Transverse colon (tissue), 4 donors: ENCODE results near the gene RAB4B. TPM values are rescaled to one million over a fixed set of nuclear protein-coding genes. Genes with fewer than 3 reads are reported as not detected.
A peak's percentile ranks its signal among the peaks of the same experiment; 100 is the strongest.

Experiments
- DNase-seq: peaks from one replicate; pipeline ENCODE4 v3.0.0-alpha.2; 2019
- H3K27ac ChIP-seq, 4 donors: fragments of 200-600 bp; sonication (generic); 2 replicates each; pipeline ENCODE4 v1.5.1; 2016 to 2018; ENCODE audit warnings: inconsistent platforms in 4 of 4
- H3K27me3 ChIP-seq: fragments of 200-600 bp; sonication (generic); 2 replicates; pipeline ENCODE4 v1.5.1; 2017; ENCODE audit warnings: inconsistent platforms
- H3K36me3 ChIP-seq, 4 donors: fragments of 200-600 bp; sonication (generic); 2 replicates each; pipeline ENCODE4 v1.5.1; 2017 to 2019; ENCODE audit warnings: inconsistent platforms in 4 of 4
- H3K4me1 ChIP-seq, 4 donors: fragments of 200-600 bp; sonication (generic); 2 replicates each; pipeline ENCODE4 v1.5.1; 2017 to 2020; ENCODE audit warnings: inconsistent platforms in 4 of 4
- H3K4me3 ChIP-seq, 4 donors: fragments of 200-600 bp; sonication (generic); 1 replicate in 1 of 4; 2 replicates in 3 of 4; pipeline versions ENCODE4 v1.5.1 to v1.6.1; 2017 to 2019; ENCODE audit warnings: inconsistent platforms in 4 of 4
- H3K9me3 ChIP-seq, 2 donors: fragments of 200-600 bp; sonication (generic); 2 replicates each; pipeline ENCODE4 v1.5.1; 2017 to 2019; ENCODE audit warnings: inconsistent platforms in 2 of 2
- EP300 ChIP-seq: sonication (generic); formaldehyde crosslinking; IDR thresholded peaks from one replicate; pipeline ENCODE4 v1.6.1; 2017; ENCODE audit warnings: antibody characterized with exemption, low read depth
- POLR2A ChIP-seq: fragments of 450-650 bp; IDR thresholded peaks from one replicate; pipeline ENCODE4 v1.6.1; 2016; ENCODE audit warnings: antibody characterized with exemption, mild to moderate bottlenecking, moderate library complexity
- POLR2AphosphoS5 ChIP-seq, 3 donors: sonication (generic); formaldehyde crosslinking; IDR thresholded peaks; one replicate each; pipeline ENCODE4 v1.6.1; 2016; ENCODE audit warnings: antibody characterized with exemption in 3 of 3
- WGBS, 2 donors: methylation state at CpG; one replicate each; pipeline ENCODE4 v1.1.5; 2018; ENCODE audit warnings: low coverage in 1 of 2; 5-methylcytosine and 5-hydroxymethylcytosine counted together
- in situ Hi-C, 4 donors: fragments of 200-750 bp; cut with MboI; loops; one replicate each; pipeline versions ENCODE4 v1.15.0 to v1.15.1; 2017; ENCODE audit warnings: low sequenced_read_pairs in 3 of 4, low pct_ligation_motif_present in 1 of 4, low pct_unique_long_range_greater_than_20kb in 1 of 4
- intact Hi-C: fragments of 100-400 bp; cut with DNase I; formaldehyde crosslinking; loops from one replicate; pipeline ENCODE4 v1.15.1; 2023; ENCODE audit warnings: low total_unique reads
- total RNA-seq, 4 donors: library from RNA; depleted of rRNA; stranded (reverse); fragments of >200 nt; gene quantifications; one replicate each; pipeline ENCODE4 v1.1.0, GENCODE V29; 2016
- TF ChIP-seq, protein P1 (sequence below), 5 experiments: fragments of 200-600 bp in 3 of 5; fragments of 450-650 bp in 2 of 5; sonication (generic) in 3 of 5; IDR thresholded peaks; 1 replicate in 2 of 5; 2 replicates in 3 of 5; pipeline ENCODE4 v1.5.1; 2016 to 2017; ENCODE audit warnings: antibody characterized with exemption in 5 of 5, inconsistent platforms in 3 of 5, mild to moderate bottlenecking in 2 of 5, moderate library complexity in 1 of 5

Gene RAB4B
- total RNA-seq, 4 donors from 2014 or later: 25.9 to 84.2 (median 68.1) TPM

DNA sequence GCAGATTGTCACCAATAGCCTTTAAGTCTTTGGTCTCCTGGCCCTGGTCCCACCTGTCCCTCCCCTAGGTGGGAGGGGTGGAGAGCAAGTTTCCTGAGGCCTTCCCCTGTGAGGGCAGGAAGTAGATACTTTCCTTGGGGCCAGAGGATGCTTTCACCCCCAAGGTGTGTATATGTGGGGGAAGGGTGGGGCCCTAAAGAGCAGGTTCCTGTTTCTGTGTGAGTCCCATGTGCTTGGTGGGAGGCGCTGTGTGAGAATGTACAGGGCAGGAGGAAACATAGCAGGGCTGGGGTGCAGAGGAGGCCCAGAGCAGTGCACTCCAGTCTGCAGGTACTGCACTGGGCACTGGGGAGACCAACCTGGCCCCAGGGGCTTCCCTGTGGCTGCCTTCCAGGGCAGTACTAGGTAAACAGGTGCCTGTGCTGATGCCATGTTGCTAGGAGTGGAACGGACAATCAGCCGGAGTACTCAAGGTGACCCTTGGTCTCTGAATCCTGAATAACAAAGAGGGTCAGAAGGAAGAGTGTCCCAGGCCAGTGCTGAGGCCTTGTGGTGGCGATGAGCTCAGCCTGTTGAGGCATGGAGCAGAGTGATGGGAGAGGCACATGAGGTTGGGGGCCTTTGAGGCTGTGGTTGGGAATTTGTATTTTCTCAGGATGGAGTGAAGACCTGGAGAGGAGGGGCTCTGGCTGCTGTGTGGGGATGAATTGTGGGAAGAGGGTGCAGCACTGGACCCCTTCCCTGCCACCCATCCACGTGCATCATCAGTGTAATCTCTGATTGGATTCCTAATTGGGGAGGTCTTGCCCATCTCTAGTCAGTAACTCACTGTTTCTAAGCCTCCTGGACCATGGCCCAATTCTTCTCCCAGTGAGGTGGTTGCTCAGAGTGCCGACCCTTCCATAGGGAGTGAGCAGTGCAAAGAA, 26.1 kb downstream of the RAB4B start:
- TF ChIP-seq, protein P1, sequence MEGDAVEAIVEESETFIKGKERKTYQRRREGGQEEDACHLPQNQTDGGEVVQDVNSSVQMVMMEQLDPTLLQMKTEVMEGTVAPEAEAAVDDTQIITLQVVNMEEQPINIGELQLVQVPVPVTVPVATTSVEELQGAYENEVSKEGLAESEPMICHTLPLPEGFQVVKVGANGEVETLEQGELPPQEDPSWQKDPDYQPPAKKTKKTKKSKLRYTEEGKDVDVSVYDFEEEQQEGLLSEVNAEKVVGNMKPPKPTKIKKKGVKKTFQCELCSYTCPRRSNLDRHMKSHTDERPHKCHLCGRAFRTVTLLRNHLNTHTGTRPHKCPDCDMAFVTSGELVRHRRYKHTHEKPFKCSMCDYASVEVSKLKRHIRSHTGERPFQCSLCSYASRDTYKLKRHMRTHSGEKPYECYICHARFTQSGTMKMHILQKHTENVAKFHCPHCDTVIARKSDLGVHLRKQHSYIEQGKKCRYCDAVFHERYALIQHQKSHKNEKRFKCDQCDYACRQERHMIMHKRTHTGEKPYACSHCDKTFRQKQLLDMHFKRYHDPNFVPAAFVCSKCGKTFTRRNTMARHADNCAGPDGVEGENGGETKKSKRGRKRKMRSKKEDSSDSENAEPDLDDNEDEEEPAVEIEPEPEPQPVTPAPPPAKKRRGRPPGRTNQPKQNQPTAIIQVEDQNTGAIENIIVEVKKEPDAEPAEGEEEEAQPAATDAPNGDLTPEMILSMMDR (IDR thresholded peaks at IDR 0.05): no peak
- no peak for TF ChIP-seq POLR2AphosphoS5 (IDR thresholded peaks at IDR 0.05)
- Histone ChIP-seq H3K4me1 (peaks cover 66 to 80% (median 69%) of the 10 kb centered on the region in 4 donors), H3K27ac (peak overlapping the region; percentile 91 to 97 (median 96)), H3K36me3 (peaks cover 0 to 3% (median 0%) of the 10 kb centered on the region in 4 donors), H3K27me3 (no peaks in the 10 kb centered on the region), H3K4me3 (peak overlapping the region in 1 of 4 donors; percentile 21), H3K9me3 (no peaks in the 10 kb centered on the region)
- intact Hi-C loops: loop anchor here (10.0 kb wide), 1 partner anchor 89 kb away; the partner anchor contains the start of genes COQ8B and ITPKC
- 64% methylated on average over 6 of the region's 6 CpGs; no CpG with 5 or more reads in 1 of the 2 donors for WGBS, 2 donors
- in situ Hi-C loops: loop anchor here in 1 of 4 donors (25.0 kb wide), 1 partner anchor 92 kb away; the partner anchor contains the start of genes COQ8B and ITPKC
- DNase-seq: peak; percentile 83

DNA sequence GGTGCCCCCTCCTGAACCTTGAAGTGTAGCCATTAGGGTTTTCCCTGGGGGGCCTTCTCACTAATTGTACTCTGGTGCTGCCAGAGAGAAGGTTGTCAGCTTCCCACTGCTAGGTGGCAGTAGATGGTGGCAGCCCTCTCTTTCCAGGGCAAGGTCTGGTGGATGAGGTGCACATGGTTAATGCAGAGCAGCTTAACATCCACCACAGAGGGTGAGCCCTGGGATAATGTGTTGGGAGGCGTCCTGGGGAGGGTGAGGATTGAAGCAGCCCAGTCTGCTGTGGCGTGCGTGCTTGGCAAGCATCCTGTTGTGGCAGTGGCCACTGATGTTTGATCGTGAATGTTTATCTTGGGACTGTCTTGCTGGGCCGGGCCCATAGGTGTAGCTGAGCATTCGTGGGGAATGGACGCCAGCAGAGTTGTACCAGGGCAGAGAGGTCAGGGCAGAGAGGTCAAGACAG, 26.8 kb downstream of the RAB4B start:
- DNase-seq: no peak
- in situ Hi-C loops: loop anchor here in 1 of 4 donors (25.0 kb wide), 1 partner anchor 93 kb away; the partner anchor contains the start of genes COQ8B and ITPKC
- Histone ChIP-seq H3K4me1 (peaks cover 70 to 84% (median 70%) of the 10 kb centered on the region in 4 donors), H3K9me3 (no peaks in the 10 kb centered on the region), H3K27me3 (no peaks in the 10 kb centered on the region), H3K27ac (peak overlapping the region; percentile 91 to 97 (median 96)), H3K4me3 (no peak overlapping the region), H3K36me3 (peaks cover 0 to 3% (median 0%) of the 10 kb centered on the region in 4 donors)
- intact Hi-C loops: loop anchor here (10.0 kb wide), 1 partner anchor 90 kb away; the partner anchor contains the start of genes COQ8B and ITPKC
- TF ChIP-seq POLR2A (no peak), EP300 (no peak), POLR2AphosphoS5 (IDR thresholded peaks at IDR 0.05) (peak in 1 of 3 donors; percentile 16)
- TF ChIP-seq, protein P1 (IDR thresholded peaks at IDR 0.05): no peak
- 30% methylated on average over 7 of the region's 7 CpGs; no CpG with 5 or more reads in 1 of the 2 donors for WGBS, 2 donors

DNA sequence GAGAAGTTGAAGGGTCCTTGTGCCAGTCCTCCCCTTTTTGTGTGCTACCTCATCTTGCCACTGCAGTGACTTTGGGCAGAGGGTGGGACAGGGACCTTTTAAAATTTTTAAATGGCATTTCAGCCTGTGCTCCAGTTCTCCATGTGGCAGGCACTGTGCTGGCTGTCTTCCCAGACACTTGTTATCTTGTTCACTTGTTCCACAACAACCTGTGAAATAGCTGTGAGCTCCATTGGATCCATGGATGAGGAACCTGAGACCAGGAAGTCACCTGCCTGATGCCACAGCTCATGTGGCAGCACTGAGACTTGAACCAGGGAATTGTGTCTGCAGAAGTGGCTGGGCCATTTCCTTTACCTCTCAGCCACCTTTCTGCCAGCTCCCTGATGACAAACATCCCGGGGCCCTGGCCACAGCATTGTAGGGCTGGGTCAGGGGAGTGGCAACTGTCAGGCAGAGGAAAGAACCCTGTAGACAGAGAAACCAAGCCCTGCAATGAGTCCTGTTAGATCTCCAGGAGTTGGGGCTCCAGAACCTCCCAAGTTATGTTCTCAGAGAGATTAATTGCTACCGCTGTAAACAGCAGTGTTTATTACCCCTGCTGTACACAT, 27.3 kb downstream of the RAB4B start:
- peaks cover 66 to 83% (median 68%) of the 10 kb centered on the region in 4 donors for H3K4me1 ChIP-seq
- intact Hi-C loops: loop anchor here (10.0 kb wide), 1 partner anchor 91 kb away; the partner anchor contains the start of genes COQ8B and ITPKC
- peak; percentile 64 for DNase-seq
- no peaks in the 10 kb centered on the region for H3K9me3 ChIP-seq
- 14% methylated on average over 2 of the region's 2 CpGs; no CpG with 5 or more reads in 1 of the 2 donors for WGBS, 2 donors
- H3K27me3 ChIP-seq: no peaks in the 10 kb centered on the region
- TF ChIP-seq EP300 (no peak), POLR2A (no peak), POLR2AphosphoS5 (IDR thresholded peaks at IDR 0.05) (no peak)
- TF ChIP-seq, protein P1 (IDR thresholded peaks at IDR 0.05): no peak
- in situ Hi-C loops: loop anchor here in 1 of 4 donors (25.0 kb wide), 1 partner anchor 93 kb away; the partner anchor contains the start of genes COQ8B and ITPKC
- H3K27ac ChIP-seq: peak overlapping the region; percentile 91 to 97 (median 96)
- H3K36me3 ChIP-seq: peaks cover 0 to 3% (median 0%) of the 10 kb centered on the region in 4 donors
- H3K4me3 ChIP-seq: no peak overlapping the region
